SK-N-SH (cell line): Measurements from ENCODE around the gene TMEM200B.

Experiments
- CTCF ChIP-seq: fragments of 200-600 bp; sonication (generic); IDR thresholded peaks from 2 replicates; pipeline ENCODE4 v1.6.1; 2017; ENCODE audit warnings: antibody characterized with exemption, mild to moderate bottlenecking, moderate library complexity
- ELF1 ChIP-seq: IDR thresholded peaks from 2 replicates; pipeline ENCODE4 v1.4.0; 2012
- EP300 ChIP-seq, 2 experiments: IDR thresholded peaks; 2 replicates each; pipeline versions ENCODE4 v1.4.0 to v1.6.1; 2012; ENCODE audit warnings: borderline replicate concordance in 1 of 2, low read depth in 1 of 2, low read length in 1 of 2
- FOSL2 ChIP-seq: IDR thresholded peaks from 2 replicates; pipeline ENCODE4 v1.4.0; 2012; ENCODE audit warnings: low read depth, mild to moderate bottlenecking, moderate library complexity, borderline replicate concordance
- FOXM1 ChIP-seq: IDR thresholded peaks from 2 replicates; pipeline ENCODE4 v1.4.0; 2012; ENCODE audit warnings: low read depth, mild to moderate bottlenecking
- IRF3 ChIP-seq: fragments of 150-350 bp; IDR thresholded peaks from 2 replicates; pipeline ENCODE4 v1.6.1; 2016; ENCODE audit warnings: mild to moderate bottlenecking, low read depth, low read length
- PBX3 ChIP-seq: IDR thresholded peaks from 2 replicates; pipeline ENCODE4; 2012
- POLR2AphosphoS5 ChIP-seq: IDR thresholded peaks from 2 replicates; pipeline ENCODE4 v1.6.1; 2012; ENCODE audit warnings: low read depth, low read length
- RAD21 ChIP-seq: IDR thresholded peaks from 2 replicates; pipeline ENCODE4 v1.6.1; 2012; ENCODE audit warnings: mild to moderate bottlenecking, low read length
- REST ChIP-seq: IDR thresholded peaks from 2 replicates; pipeline ENCODE4 v1.6.1; 2012; ENCODE audit warnings: mild to moderate bottlenecking, low read depth, low read length, moderate library complexity
- SIN3A ChIP-seq: IDR thresholded peaks from 2 replicates; pipeline ENCODE4 v1.6.1; 2012; ENCODE audit warnings: low read depth, mild to moderate bottlenecking, low read length, moderate library complexity, borderline replicate concordance
- USF2 ChIP-seq: fragments of 150-350 bp; IDR thresholded peaks from 2 replicates; pipeline ENCODE4 v1.6.1; 2017; ENCODE audit warnings: antibody characterized with exemption, low read length, low read depth, borderline replicate concordance
- YY1 ChIP-seq: IDR thresholded peaks from 2 replicates; pipeline ENCODE4 v1.4.0; 2012; ENCODE audit warnings: low read depth, mild to moderate bottlenecking

GRCh38 chr1:29134695-29135028 is 11.0 kb upstream of the TMEM200B start:
- TF ChIP-seq CTCF (no peak), SIN3A (no peak), REST (no peak), FOXM1 (no peak), ELF1 (no peak), EP300 (IDR thresholded peaks at IDR 0.05; ENCODE audit: borderline replicate concordance in 1 of 2, low read depth in 1 of 2, low read length in 1 of 2) (no peak), YY1 (no peak), USF2 (no peak), FOSL2 (no peak), IRF3 (no peak), POLR2AphosphoS5 (no peak), PBX3 (no peak), RAD21 (no peak)
